GM21515 (cell line): ENCODE data around the gene B3GNT7.
"Not testable (repeated sequence)": the region's sequence is repeated elsewhere in the genome, so short reads cannot be mapped to it uniquely, and the experiment has no call there.

Source experiments
- ATAC-seq: cut with Tn5 transposase; IDR thresholded peaks from one replicate; pipeline ENCODE4 v1.9.1; 2021; ENCODE audit not compliant: unreplicated experiment

Gene B3GNT7

GRCh38 chr2:231364961-231365810, 30.3 kb upstream of the B3GNT7 start:
- ATAC-seq: no peak

DNA sequence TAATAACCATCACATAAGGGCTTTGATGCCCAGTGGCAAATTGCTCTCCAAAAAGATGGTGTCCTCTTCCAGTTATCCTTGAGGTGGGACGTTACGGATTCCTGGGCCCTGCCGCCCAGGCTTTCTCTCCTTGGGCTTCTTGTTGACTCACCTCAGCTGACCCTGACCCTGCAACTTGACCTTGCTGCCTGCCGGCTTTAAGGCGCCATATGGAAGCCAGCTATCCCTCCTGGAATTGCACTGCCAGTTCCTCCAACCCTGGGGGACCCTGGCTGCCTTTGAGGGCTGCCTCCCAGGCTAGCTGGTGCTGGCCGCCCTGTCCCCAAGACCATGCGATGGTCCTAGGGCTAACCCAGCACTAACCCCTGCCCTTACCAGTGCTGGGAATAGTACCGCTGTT, 28.3 kb upstream of the B3GNT7 start:
- ATAC-seq: no peak

GRCh38 chr2:231369580-231370428, 25.7 kb upstream of the B3GNT7 start:
- no peak for ATAC-seq

GRCh38 chr2:231370429-231370748, 25.1 kb upstream of the B3GNT7 start:
- ATAC-seq: no peak

GRCh38 chr2:231370749-231371429, 24.6 kb upstream of the B3GNT7 start:
- ATAC-seq: no peak

GRCh38 chr2:231371430-231372054, 24.0 kb upstream of the B3GNT7 start:
- ATAC-seq: no peak

DNA sequence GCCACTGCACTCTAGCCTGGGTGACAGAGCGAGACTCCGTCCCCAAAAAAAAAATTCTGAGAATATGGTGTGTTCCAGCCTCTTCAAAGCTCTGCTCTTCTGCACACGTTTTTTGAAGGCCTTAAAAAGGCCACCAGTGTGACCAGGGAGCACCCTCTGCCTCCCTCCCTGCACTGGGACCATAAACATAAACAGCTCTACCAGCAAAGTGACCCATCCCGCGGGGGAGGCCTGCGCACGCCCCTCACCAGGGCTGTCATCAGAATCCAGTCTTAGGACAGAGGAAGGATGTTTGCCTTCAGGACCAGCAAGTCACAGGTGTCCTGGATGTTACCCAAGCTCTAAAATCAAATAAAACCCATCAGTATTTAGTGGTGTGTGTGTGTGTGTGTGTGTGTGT, 23.2 kb upstream of the B3GNT7 start:
- no peak for ATAC-seq

- no peak for ATAC-seq
Measured at GRCh38 chr2:231373184-231373583, 22.3 kb upstream of the B3GNT7 start.

DNA sequence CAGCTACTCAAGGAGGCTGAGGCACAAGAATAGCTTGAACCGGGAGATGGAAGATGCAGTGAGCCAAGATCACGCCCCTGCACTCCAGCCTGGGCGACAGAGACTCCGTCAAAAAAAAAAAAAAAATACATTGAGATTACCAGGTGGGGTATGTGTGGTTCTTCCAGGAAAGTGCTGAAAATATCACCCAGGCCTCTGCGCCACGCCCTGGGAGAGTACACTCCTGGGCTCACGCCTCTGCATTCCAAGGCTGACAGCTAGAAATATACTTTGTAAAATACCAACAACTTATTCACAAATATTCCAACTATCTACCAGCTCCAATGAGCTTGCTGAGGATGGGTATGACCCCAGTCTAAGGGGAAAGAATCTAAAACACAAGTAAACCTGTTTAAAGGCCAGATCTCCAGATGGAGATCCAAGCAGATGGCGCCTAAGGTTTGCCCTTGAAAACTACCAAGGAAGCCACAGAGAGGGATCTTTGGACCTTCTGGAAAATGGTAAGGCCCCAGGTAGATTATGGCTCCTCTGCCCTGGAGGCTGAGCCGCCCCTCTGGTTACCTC, 21.6 kb upstream of the B3GNT7 start:
- ATAC-seq: no peak

DNA sequence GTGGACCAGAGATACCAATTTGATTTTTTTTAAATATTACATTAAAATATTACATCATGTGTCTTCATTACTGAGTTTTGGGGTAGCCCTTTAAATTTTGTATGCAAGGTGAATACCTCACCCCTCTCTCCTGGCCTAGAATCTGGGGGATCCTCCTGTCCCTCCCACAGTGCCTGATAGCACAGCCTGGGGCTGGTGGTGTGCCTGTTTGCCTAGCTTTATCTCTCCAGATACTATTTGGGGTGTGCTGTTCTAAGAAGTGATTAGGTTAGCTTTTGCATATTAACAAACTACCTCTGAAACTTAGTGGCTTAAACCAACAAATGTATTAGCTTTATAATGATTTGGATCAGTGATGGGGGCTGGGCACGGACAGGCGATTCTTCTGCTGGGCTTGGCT, 20.7 kb upstream of the B3GNT7 start:
- ATAC-seq: no peak

DNA sequence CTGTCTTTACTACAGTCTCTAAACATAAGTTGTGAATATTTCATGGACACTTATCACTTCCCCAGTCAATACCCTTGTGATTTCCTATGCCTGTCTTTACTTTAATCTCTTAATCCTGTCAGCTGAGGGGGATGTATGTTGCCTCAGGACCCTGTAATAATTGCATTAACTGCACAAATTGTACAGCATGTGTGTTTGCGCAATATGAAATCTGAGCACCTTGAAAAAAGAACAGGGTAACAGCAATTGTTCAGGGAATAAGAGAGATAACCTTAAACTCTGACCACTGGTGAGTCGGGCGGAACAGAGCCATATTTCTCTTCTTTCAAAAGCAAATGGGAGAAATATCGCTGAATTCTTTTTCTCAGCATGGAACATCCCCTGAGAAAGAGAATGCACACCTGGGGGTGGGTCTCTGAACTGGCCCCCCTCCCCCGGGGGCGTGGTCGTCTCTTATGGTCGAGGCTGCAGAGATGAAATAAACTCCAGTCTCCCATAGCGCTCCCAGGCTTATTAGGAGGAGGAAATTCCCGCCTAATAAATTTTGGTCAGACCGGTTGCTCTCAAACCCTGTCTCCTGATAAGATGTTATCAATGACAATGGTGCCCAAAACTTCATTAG, 19.4 kb upstream of the B3GNT7 start:
- not testable (repeated sequence) for ATAC-seq

DNA sequence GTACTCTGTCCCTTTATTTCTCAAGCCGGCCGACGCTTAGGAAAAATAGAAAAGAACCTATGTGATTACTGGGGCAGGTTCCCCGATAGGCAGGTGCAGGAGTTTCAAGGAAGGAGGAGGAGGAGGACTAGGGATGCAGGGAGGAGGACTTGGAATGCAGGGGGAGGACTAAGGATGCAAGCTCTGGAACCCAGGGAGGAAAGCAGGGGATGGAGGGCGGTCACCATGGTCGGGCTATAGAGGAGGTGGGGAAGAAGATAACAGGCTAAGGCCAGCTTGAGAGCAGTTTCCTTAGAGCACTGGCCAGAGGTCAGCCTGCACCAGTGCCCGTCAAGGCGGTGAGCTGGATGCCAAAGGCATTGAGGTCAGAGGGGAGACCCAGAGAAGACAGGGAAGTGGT, 18.7 kb upstream of the B3GNT7 start:
- no peak for ATAC-seq

DNA sequence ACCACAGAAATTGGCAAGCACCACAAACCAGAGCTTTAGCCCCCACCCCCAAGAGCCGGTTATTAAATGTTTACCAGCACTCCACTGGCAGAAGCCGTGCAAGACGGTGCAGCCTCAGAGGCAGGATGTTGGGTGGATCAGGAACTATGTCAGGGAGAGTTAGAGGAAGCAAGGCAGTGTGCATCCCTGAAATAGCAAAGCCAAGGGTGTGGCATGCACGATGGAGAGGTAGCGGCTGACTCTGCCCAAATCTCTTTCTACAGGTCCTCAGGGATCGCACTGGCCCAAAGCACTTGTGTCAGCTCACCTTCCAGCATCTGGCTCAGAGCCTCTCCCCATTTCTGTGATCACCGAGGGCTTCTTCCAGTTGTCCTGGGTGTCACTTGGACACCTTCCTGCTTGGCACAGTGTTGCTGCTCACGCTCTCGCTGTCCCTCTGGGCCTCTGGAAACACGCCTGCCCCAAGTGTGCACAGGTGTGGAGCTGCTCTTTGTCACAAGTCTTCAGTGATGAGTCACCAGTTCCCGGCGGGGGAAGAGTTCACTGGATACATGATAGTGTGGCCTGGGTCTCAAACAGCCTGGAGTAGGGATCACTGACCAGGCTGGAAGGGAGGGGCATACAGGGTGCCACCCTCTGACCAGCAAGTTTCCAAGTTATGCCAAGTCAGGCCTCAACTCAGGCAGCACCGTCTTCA, 17.3 kb upstream of the B3GNT7 start:
- no peak for ATAC-seq

DNA sequence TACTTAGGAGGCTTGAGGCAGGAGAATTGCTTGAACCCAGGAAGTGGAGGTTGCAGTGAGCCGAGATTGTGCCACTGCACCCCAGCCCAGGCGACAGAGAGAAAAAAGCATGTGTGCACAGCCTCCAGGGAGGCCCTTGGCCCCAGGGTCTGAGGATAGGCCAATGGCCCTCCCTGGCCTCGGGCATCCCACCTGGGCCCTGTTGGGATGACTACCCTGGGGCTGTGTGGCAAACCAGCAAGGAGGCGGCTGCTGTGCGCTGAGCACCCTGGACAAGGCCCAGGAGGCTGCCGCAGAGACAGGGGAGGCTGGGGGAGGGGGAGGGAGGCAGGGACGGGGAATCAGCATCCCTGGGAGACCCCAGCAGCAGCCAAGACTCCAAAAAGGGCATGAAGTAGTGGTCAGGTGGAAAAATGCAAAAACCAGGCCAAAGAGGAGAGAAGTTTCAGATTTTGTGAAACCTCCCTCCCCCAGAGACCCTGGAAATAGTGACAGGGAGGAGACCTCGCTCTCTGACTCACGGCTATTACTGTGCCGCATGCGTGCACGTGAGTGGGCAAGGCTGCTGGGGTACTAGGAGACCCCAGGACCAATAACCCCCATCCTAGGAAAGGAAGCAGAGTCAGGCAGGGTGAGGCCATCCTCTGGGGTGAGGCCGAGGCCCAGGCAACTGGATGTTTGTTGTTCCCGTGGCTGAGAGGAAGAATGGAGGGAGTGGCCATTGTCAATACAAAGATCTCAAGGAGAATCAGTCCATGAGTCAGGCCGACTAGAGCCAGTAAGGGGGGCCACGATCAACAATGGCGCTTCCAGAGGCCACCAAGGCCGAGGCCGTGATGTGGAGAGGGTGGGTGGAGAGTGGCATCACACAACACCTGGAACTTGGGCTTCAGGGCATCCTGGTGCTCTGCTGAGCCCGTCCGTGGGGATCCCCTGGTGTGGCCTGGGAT, 16.0 kb upstream of the B3GNT7 start:
- ATAC-seq: no peak

DNA sequence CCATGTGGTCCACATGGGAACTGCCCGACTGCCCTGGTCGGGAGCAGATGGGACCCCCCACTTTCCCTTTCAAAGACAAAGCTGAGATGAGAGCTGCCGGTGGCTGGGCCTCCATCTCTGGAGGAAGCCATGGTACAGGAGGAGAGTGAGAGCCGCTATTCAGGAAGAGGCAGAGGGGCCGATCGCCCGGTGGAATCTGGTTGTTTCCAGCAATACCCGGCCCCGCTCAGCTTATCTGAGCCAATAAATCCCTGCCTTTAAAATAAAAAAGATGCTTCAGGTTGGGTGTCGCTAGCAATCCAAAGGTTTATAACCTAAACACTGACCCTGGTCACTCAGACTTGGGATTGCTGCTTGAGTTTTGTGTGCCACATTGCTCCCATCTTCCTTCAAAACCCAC, 15.2 kb upstream of the B3GNT7 start:
- ATAC-seq: no peak

DNA sequence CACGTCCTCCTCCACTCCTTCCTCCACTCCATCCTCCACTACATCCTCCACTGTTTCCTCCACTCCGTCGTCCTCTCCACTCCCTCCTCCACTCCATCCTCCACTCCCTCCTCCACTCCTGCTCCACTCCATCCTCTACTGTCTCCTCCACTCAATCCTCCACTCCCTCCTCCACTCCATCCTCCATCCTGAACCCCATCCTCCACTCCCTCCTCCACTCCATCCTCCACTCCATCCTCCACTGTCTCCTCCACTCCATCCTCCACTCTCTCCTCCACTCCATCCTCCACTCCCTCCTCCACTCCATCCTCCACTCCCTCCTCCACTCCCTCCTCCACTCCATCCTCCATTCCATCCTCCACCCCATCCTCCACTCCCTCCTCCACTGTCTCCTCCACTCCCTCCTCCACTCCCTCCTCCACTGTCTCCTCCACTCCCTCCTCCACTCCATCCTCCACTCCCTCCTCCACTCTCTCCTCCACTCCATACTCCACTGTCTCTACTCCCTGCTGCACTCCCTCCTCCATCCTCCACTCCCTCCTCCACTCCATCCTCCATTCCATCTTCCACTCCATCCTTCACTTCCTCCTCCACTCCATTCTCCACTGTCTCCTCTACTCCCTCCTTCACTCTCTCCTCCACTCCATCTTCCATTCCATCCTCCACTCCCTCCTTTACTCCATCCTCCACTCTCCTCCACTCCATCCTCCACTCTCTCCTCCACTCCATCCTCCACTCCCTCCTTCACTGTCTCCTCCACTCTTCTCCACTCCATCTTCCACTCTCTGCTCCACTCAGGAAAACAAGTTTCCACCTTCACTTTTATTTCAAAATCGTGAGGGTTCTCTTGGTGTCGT, 14.3 kb upstream of the B3GNT7 start:
- ATAC-seq: no peak

GRCh38 chr2:231382116-231382515, 13.4 kb upstream of the B3GNT7 start:
- no peak for ATAC-seq
